Activated CD4-positive, alpha-beta T cell treated with anti-CD3 and anti-CD28 coated beads, Interleukin-2, Interleukin-4, amounts not matched to agents 100 ng/mL and 50 ng/mL, durations not matched to agents 16 hours and 8 hours (primary cell): ENCODE results near the gene FREM1.
A peak's percentile ranks its signal among the peaks of the same experiment; 100 is the strongest.

Source experiments
- DNase-seq: peaks from one replicate; pipeline ENCODE4 v3.0.0-alpha.2; 2020; ENCODE audit warnings: low spot score

Gene FREM1

GRCh38 chr9:14868772-14869583, 41.2 kb downstream of the FREM1 start:
- no peak for DNase-seq

GRCh38 chr9:14868418-14868771, 41.8 kb downstream of the FREM1 start:
- DNase-seq = no peak

- DNase-seq = no peak
Observed at GRCh38 chr9:14866200-14866749, 44.0 kb downstream of the FREM1 start.

GRCh38 chr9:14864309-14864708, 45.9 kb downstream of the FREM1 start:
- DNase-seq = no peak

GRCh38 chr9:14863402-14863801, 46.8 kb downstream of the FREM1 start:
- DNase-seq = no peak

GRCh38 chr9:14857449-14858305, 52.6 kb downstream of the FREM1 start:
- no peak for DNase-seq

GRCh38 chr9:14849851-14850250, 60.4 kb downstream of the FREM1 start:
- no peak for DNase-seq

- DNase-seq = no peak
Observed at GRCh38 chr9:14849296-14849695, 60.9 kb downstream of the FREM1 start.

GRCh38 chr9:14846871-14847311, 63.3 kb downstream of the FREM1 start:
- peak; percentile 67 for DNase-seq

- no peak for DNase-seq
Observed at GRCh38 chr9:14843163-14843562, 67.1 kb downstream of the FREM1 start.

GRCh38 chr9:14842269-14842668, 68.0 kb downstream of the FREM1 start:
- no peak for DNase-seq

- DNase-seq = no peak
Observed at GRCh38 chr9:14838701-14839100, 71.5 kb downstream of the FREM1 start.

- no peak for DNase-seq
Observed at GRCh38 chr9:14836885-14837284, 73.3 kb downstream of the FREM1 start.

GRCh38 chr9:14831661-14832060, 78.6 kb downstream of the FREM1 start:
- no peak for DNase-seq

GRCh38 chr9:14831074-14831473, 79.2 kb downstream of the FREM1 start:
- no peak for DNase-seq

- no peak for DNase-seq
Observed at GRCh38 chr9:14830057-14830456, 80.2 kb downstream of the FREM1 start.

- DNase-seq = no peak
Observed at GRCh38 chr9:14829204-14829603, 81.0 kb downstream of the FREM1 start.

GRCh38 chr9:14827805-14828204, 82.4 kb downstream of the FREM1 start:
- no peak for DNase-seq

GRCh38 chr9:14824481-14824880, 85.7 kb downstream of the FREM1 start:
- no peak for DNase-seq

- no peak for DNase-seq
Observed at GRCh38 chr9:14823800-14824199, 86.4 kb downstream of the FREM1 start.

- DNase-seq = no peak
Observed at GRCh38 chr9:14822666-14823065, 87.6 kb downstream of the FREM1 start.

- no peak for DNase-seq
Observed at GRCh38 chr9:14819183-14819582, 91.0 kb downstream of the FREM1 start.

GRCh38 chr9:14814249-14814628, 96.0 kb downstream of the FREM1 start:
- no peak for DNase-seq
